H9 (cell line): ENCODE measurements around the gene KRTAP19-5. TPM values are rescaled to one million over a fixed set of nuclear protein-coding genes. Genes with fewer than 3 reads are reported as not detected.

Experiments used
- DNase-seq: peaks from one replicate; pipeline ENCODE4 v3.0.0-alpha.2; 2017
- H2AFZ ChIP-seq: one replicate; pipeline ENCODE4 v1.6.1; 2013; ENCODE audit warnings: mild to moderate bottlenecking, low read length, control low read depth, moderate library complexity
- H2AK5ac ChIP-seq: 2 replicates; pipeline ENCODE4 v1.6.1; 2013; ENCODE audit warnings: low read length, control low read depth, mixed read lengths; ENCODE audit not compliant: insufficient read length
- H2BK120ac ChIP-seq: one replicate; pipeline ENCODE4 v1.6.1; 2013; ENCODE audit warnings: low read depth, mild to moderate bottlenecking, low read length, control low read depth, inconsistent platforms; ENCODE audit not compliant: poor library complexity, severe bottlenecking
- H2BK12ac ChIP-seq: 2 replicates; pipeline ENCODE4 v1.6.1; 2013; ENCODE audit warnings: low read length, control low read depth, mixed read lengths, low read depth; ENCODE audit not compliant: insufficient read length
- H2BK15ac ChIP-seq: 2 replicates; pipeline ENCODE4 v1.6.1; 2013; ENCODE audit warnings: low read depth, low read length, control low read depth
- H2BK20ac ChIP-seq: one replicate; pipeline ENCODE4 v1.6.1; 2013; ENCODE audit warnings: low read depth, mild to moderate bottlenecking, low read length, control low read depth, inconsistent platforms; ENCODE audit not compliant: poor library complexity, severe bottlenecking
- H2BK5ac ChIP-seq: 2 replicates; pipeline ENCODE4 v1.6.1; 2013; ENCODE audit warnings: low read length, control low read depth, mixed read lengths; ENCODE audit not compliant: insufficient read length
- H3K14ac ChIP-seq: 2 replicates; pipeline ENCODE4 v1.6.1; 2013; ENCODE audit warnings: low read length, control low read depth; ENCODE audit not compliant: insufficient read depth
- H3K18ac ChIP-seq: 2 replicates; pipeline ENCODE4 v1.6.1; 2013; ENCODE audit warnings: low read depth, mild to moderate bottlenecking, mixed read lengths, low read length, control low read depth; ENCODE audit not compliant: insufficient read length
- H3K23ac ChIP-seq: 2 replicates; pipeline ENCODE4 v1.6.1; 2013; ENCODE audit warnings: low read length, control low read depth, mixed read lengths, low read depth; ENCODE audit not compliant: insufficient read length
- H3K23me2 ChIP-seq: 2 replicates; pipeline ENCODE4 v1.6.1; 2013; ENCODE audit warnings: low read depth, mild to moderate bottlenecking, mixed read lengths, low read length, control low read depth; ENCODE audit not compliant: insufficient read length, poor library complexity, severe bottlenecking
- H3K27ac ChIP-seq: 2 replicates; pipeline ENCODE4 v1.5.1; 2013; ENCODE audit warnings: low read length, control low read depth, mixed read lengths, low read depth; ENCODE audit not compliant: insufficient read length
- H3K27me3 ChIP-seq: 2 replicates; pipeline ENCODE4 v1.6.1; 2013; ENCODE audit warnings: low read length, control low read depth, inconsistent platforms; ENCODE audit not compliant: insufficient read depth
- H3K4ac ChIP-seq: 2 replicates; pipeline ENCODE4 v1.6.1; 2013; ENCODE audit warnings: low read depth, mild to moderate bottlenecking, control low read depth, inconsistent platforms, low read length, moderate library complexity
- H3K4me1 ChIP-seq: 2 replicates; pipeline ENCODE4 v1.6.1; 2013; ENCODE audit warnings: low read length, control low read depth, inconsistent platforms; ENCODE audit not compliant: insufficient read depth
- H3K4me2 ChIP-seq: 2 replicates; pipeline ENCODE4 v1.6.1; 2013; ENCODE audit warnings: low read length, control low read depth, mixed read lengths; ENCODE audit not compliant: insufficient read length, insufficient read depth
- H3K56ac ChIP-seq: 2 replicates; pipeline ENCODE4 v1.6.1; 2013; ENCODE audit warnings: low read depth, mild to moderate bottlenecking, mixed read lengths, low read length, control low read depth; ENCODE audit not compliant: insufficient read length
- H3K79me1 ChIP-seq: 2 replicates; pipeline ENCODE4 v1.6.1; 2013; ENCODE audit warnings: low read depth, mild to moderate bottlenecking, moderate library complexity, low read length, control low read depth, inconsistent platforms; ENCODE audit not compliant: insufficient read depth, poor library complexity, severe bottlenecking
- H3K79me2 ChIP-seq: 2 replicates; pipeline ENCODE4 v1.6.1; 2013; ENCODE audit warnings: low read length, control low read depth, inconsistent platforms; ENCODE audit not compliant: insufficient read depth
- H3K9ac ChIP-seq: 2 replicates; pipeline ENCODE4 v1.6.1; 2013; ENCODE audit warnings: low read length, control low read depth, mixed read lengths; ENCODE audit not compliant: insufficient read length; ENCODE audit errors: extremely low read depth
- H3K9me3 ChIP-seq: one replicate; pipeline ENCODE4 v1.6.1; 2013; ENCODE audit warnings: low read depth, low read length, inconsistent platforms; ENCODE audit not compliant: control insufficient read depth
- H3T11ph ChIP-seq: one replicate; pipeline ENCODE4 v1.6.1; 2013; ENCODE audit warnings: mild to moderate bottlenecking, low read length, control low read depth, inconsistent platforms
- H4K20me1 ChIP-seq: one replicate; pipeline ENCODE4 v1.6.1; 2013; ENCODE audit not compliant: control insufficient read depth, insufficient read length, insufficient read depth
- H4K5ac ChIP-seq: 2 replicates; pipeline ENCODE4 v1.6.1; 2013; ENCODE audit warnings: low read depth, mild to moderate bottlenecking, mixed read lengths, low read length, control low read depth; ENCODE audit not compliant: insufficient read length
- H4K8ac ChIP-seq: replicated peaks from 2 replicates; pipeline ENCODE4 v1.6.1; 2013; ENCODE audit warnings: low read length, control low read depth, mixed read lengths, low read depth; ENCODE audit not compliant: insufficient read length
- H4K91ac ChIP-seq: 2 replicates; pipeline ENCODE4 v1.6.1; 2013; ENCODE audit warnings: low read depth, mild to moderate bottlenecking, moderate library complexity, mixed read lengths, low read length, control low read depth; ENCODE audit not compliant: insufficient read length
- H3K27ac Mint-ChIP-seq, 3 experiments: 2 replicates in 2 of 3; 3 replicates in 1 of 3; pipeline ENCODE4 v1.8.0; 2020 to 2021; ENCODE audit warnings: mixed read lengths in 3 of 3, mild to moderate bottlenecking in 1 of 3, moderate library complexity in 1 of 3
- H3K27me3 Mint-ChIP-seq: 2 replicates; pipeline ENCODE4 v1.8.0; 2021; ENCODE audit warnings: low read depth, mild to moderate bottlenecking, moderate library complexity, mixed read lengths
- H3K36me3 Mint-ChIP-seq, 3 experiments: 2 replicates in 2 of 3; 3 replicates in 1 of 3; pipeline ENCODE4 v1.8.0; 2020 to 2021; ENCODE audit warnings: low read depth in 3 of 3, mixed read lengths in 3 of 3; ENCODE audit not compliant: insufficient read depth in 1 of 3
- H3K4me1 Mint-ChIP-seq, 2 experiments: 2 replicates each; pipeline ENCODE4 v1.8.0; 2020; ENCODE audit warnings: mixed read lengths in 2 of 2
- H3K4me3 Mint-ChIP-seq, 2 experiments: 2 replicates in 1 of 2; 3 replicates in 1 of 2; pipeline ENCODE4 v1.8.0; 2020 to 2021; ENCODE audit warnings: mild to moderate bottlenecking in 2 of 2, mixed read lengths in 2 of 2, moderate library complexity in 1 of 2
- H3K9me3 Mint-ChIP-seq, 2 experiments: 2 replicates in 1 of 2; 3 replicates in 1 of 2; pipeline ENCODE4 v1.8.0; 2020; ENCODE audit warnings: mild to moderate bottlenecking in 2 of 2, mixed read lengths in 2 of 2, moderate library complexity in 1 of 2
- WGBS: extraction: QIAGEN DNeasy Blood & Tissue Kit; methylation state at CpG from one replicate; pipeline ENCODE4 v1.1.7; 2013; ENCODE audit warnings: missing lambda C conversion rate, low lambda C conversion rate, mixed read lengths; ENCODE audit not compliant: insufficient read length; ENCODE audit errors: extremely low coverage; 5-methylcytosine and 5-hydroxymethylcytosine counted together
- total RNA-seq: library from RNA; stranded (reverse); gene quantifications from 2 replicates; pipeline ENCODE4 v1.2.1, GENCODE V29; 2021
- TF ChIP-seq, protein P1 (sequence below): fragments of 200-600 bp; sonication (generic); conservative IDR thresholded peaks from 3 replicates; pipeline ENCODE4 v1.8.0; 2021; ENCODE audit warnings: antibody characterized with exemption, mild to moderate bottlenecking

Gene KRTAP19-5
- total RNA-seq, 1 experiment from 2014 or later = not detected

DNA sequence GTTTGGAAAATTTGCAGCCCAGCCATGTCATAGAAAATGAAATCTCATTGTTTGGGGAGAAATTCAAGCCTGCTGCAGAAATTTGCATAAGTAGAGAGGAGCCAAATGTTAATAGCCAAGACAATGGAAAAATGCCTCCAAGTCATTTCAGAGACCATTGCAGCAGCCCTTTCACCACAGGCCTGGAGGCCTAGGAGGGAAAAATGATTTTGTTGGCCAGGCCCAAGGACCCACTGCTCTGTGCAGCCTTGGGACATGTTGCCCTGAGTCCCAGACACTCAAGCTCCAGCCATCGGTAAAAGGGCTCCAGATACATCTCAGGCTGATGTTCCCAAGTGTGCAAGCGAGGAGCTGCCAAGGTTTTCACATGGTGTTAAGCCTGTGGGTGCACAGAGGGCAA lies 15.8 kb downstream of the KRTAP19-5 start:
- H4K8ac ChIP-seq = no peak overlapping the region
- Mint-ChIP-seq H3K4me3 (no peak overlapping the region), H3K36me3 (peaks cover 9 to 32% (median 23%) of the 10 kb centered on the region in 3 experiments; a peak in 6 of 7 replicates), H3K27me3 (no peaks in the 10 kb centered on the region), H3K4me1 (no peaks in the 10 kb centered on the region), H3K27ac (no peak overlapping the region), H3K9me3 (peaks cover 36 to 42% of the 10 kb centered on the region in 2 experiments)
- H2BK20ac ChIP-seq = no peak overlapping the region
- H3K14ac ChIP-seq = no peak overlapping the region
- no peak overlapping the region for H3K4me2 ChIP-seq
- H4K5ac ChIP-seq = no peak overlapping the region
- H2BK12ac ChIP-seq = no peak overlapping the region
- H3K23ac ChIP-seq = no peak overlapping the region
- H2BK15ac ChIP-seq = no peak overlapping the region
- H4K91ac ChIP-seq = no peak overlapping the region
- H3K9me3 ChIP-seq = peaks cover 18% of the 10 kb centered on the region
- no peaks in the 10 kb centered on the region for H3K27me3 ChIP-seq
- no peak for DNase-seq
- TF ChIP-seq, protein P1, sequence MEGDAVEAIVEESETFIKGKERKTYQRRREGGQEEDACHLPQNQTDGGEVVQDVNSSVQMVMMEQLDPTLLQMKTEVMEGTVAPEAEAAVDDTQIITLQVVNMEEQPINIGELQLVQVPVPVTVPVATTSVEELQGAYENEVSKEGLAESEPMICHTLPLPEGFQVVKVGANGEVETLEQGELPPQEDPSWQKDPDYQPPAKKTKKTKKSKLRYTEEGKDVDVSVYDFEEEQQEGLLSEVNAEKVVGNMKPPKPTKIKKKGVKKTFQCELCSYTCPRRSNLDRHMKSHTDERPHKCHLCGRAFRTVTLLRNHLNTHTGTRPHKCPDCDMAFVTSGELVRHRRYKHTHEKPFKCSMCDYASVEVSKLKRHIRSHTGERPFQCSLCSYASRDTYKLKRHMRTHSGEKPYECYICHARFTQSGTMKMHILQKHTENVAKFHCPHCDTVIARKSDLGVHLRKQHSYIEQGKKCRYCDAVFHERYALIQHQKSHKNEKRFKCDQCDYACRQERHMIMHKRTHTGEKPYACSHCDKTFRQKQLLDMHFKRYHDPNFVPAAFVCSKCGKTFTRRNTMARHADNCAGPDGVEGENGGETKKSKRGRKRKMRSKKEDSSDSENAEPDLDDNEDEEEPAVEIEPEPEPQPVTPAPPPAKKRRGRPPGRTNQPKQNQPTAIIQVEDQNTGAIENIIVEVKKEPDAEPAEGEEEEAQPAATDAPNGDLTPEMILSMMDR = no peak
- H3K4ac ChIP-seq = no peak overlapping the region
- H3K9ac ChIP-seq = no peak overlapping the region
- no peak overlapping the region for H3K18ac ChIP-seq
- H2BK5ac ChIP-seq = no peak overlapping the region
- no peaks in the 10 kb centered on the region for H3K4me1 ChIP-seq
- no peaks in the 10 kb centered on the region for H3K23me2 ChIP-seq
- H3T11ph ChIP-seq = no peak overlapping the region
- H3K56ac ChIP-seq = no peak overlapping the region
- H3K79me1 ChIP-seq = no peaks in the 10 kb centered on the region
- H4K20me1 ChIP-seq = no peaks in the 10 kb centered on the region
- H2AK5ac ChIP-seq = no peak overlapping the region
- no peak overlapping the region for H2AFZ ChIP-seq
- H3K79me2 ChIP-seq = no peaks in the 10 kb centered on the region
- no peak overlapping the region for H2BK120ac ChIP-seq
- no peak overlapping the region for H3K27ac ChIP-seq
- no CpG with 5 or more reads among the region's 2 CpGs for WGBS
